Mucosa of descending colon (tissue), 3 donors: ENCODE measurements around the gene SYTL3. TPM values are rescaled to one million over a fixed set of nuclear protein-coding genes. Genes with fewer than 3 reads are reported as not detected.

Experiments
- ATAC-seq: fragments of 200-7000 bp; cut with Tn5 transposase; one replicate; pipeline ENCODE4 v1.9.1; 2020; ENCODE audit warnings: mild to moderate bottlenecking, moderate library complexity
- DNase-seq, 3 donors: peaks; one replicate each; pipeline ENCODE4 v3.0.0-alpha.2; 2020
- H3K36me3 ChIP-seq: fragments of 200-600 bp; one replicate; pipeline ENCODE4 v1.8.0; 2021; ENCODE audit warnings: low read depth, mild to moderate bottlenecking
- H3K4me1 ChIP-seq: fragments of 200-600 bp; one replicate; pipeline ENCODE4 v1.8.0; 2021; ENCODE audit warnings: low read depth, mild to moderate bottlenecking
- H3K4me3 ChIP-seq: fragments of 200-600 bp; one replicate; pipeline ENCODE4 v1.8.0; 2021; ENCODE audit warnings: mild to moderate bottlenecking
- H3K9me3 ChIP-seq: fragments of 200-600 bp; one replicate; pipeline ENCODE4 v1.8.0; 2021; ENCODE audit warnings: mild to moderate bottlenecking
- CTCF ChIP-seq: fragments of 200-600 bp; IDR thresholded peaks from one replicate; pipeline ENCODE4 v1.8.0; 2022; ENCODE audit warnings: antibody characterized with exemption, mild to moderate bottlenecking
- intact Hi-C, 2 donors: fragments of 100-400 bp; cut with DNase I in 1 of 2; cut with micrococcal nuclease in 1 of 2; formaldehyde crosslinking; loops; one replicate each; pipeline versions ENCODE4 v1.11.0 to v1.11.1; 2022; cut with DNase I, micrococcal nuclease
- total RNA-seq, 3 donors: library from RNA; stranded (reverse); fragmentation: NEBNext Ultra II Directional in 2 of 3; extraction: Animal tissue kit (Norgen Biotek cat#: 25700) in 2 of 3; gene quantifications; one replicate each; pipeline versions ENCODE4 v1.2.1 to v1.2.4, GENCODE V29; 2021 to 2023
- donor health status: DM: no; HTN: no; CAD: no; lungs with moderate emphysema.
- donor health status: DM: no; HTN: no; CAD: no.
- donor health status: DM: no; HTN: yes; CAD: no.

SYTL3 gene
- total RNA-seq, 3 donors from 2014 or later, result 2.8 to 4.7 (median 4.4) TPM

- DNase-seq, result peak in 1 of 3 donors; percentile 40
- no peak for ATAC-seq
Measured at GRCh38 chr6:158642097-158642601, 7.7 kb upstream of the SYTL3 start.

DNA sequence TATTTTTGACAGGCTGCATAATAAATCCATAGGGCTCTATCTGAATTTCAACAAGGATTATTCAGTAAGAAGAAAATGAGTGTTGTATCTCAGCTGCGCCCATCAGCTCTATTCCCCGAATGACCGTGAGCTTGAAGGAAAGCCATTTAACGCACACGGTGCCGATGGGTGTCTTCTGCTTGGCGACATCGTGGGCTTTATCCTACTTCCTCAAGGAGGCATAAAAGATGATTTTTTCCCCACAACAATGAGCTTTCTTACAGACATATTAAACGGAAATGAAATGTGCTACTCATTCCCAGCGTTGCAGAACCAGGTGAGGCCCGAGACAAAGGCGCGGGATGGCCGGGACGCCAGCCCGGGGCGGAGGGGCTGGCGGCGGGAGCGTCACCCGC is 6.0 kb upstream of the SYTL3 start:
- peak overlapping the region; percentile 93 for H3K4me3 ChIP-seq
- DNase-seq (no peak), ATAC-seq (peak; percentile 0)
- no peak for TF ChIP-seq CTCF
- no peaks in the 10 kb centered on the region for H3K36me3 ChIP-seq
- peaks cover 16% of the 10 kb centered on the region for H3K4me1 ChIP-seq
- no peaks in the 10 kb centered on the region for H3K9me3 ChIP-seq
- intact Hi-C loops, result no loop called here

More at GRCh38 chr6:158642097-158642601, 7.7 kb upstream of the SYTL3 start:
- intact Hi-C loops, result no loop called here
- Histone ChIP-seq H3K9me3 (no peaks in the 10 kb centered on the region), H3K36me3 (no peaks in the 10 kb centered on the region), H3K4me1 (peaks cover 16% of the 10 kb centered on the region), H3K4me3 (no peak overlapping the region)
- TF ChIP-seq CTCF, result no peak

DNA sequence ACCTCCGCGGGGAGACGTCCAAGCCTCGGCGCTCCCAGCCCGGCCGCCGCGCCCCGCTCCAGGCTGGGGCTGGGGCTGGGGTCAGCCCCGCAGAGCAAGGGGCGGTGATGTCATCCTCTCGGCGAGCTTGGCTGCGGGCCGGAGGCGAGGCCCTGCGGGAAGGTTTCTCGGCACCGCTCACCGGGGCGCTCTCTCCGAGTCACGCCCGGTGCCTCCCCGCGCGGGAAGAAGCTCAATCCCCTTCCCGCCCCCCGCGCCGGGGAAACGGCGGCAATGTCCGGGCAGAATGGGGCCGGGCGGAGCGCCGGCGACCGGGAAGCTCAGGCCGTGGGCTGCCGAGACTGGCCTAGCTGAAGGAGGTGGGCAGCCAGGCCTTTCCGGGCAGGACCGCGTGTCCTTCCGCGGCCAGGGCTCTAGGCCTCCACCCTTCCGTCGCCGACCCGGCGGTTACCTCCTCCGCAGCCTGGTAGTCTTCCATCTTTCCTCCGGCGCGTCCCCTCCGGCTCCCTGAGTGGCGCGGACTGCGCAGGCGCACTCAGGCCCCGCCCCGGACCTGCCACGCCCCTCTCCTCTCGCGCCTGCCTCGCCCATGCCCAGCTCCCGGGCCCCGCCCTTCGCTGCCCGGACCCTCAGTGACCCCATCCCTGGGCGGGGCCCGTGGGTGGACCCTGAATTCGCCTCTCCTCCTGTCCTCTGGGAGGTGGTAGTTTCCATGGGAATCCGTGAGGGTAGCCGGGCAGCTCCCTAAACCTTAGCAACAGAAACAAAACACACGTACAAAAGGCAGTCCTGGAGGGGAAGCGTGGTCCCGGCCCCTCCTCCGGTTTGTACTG is 5.4 kb upstream of the SYTL3 start, which contains the start of gene DYNLT1:
DYNLT1 (minus strand) TSS at position 513 of the 833 bp plus-strand sequence; CDS start at position 478, 35 bp downstream.
- DNase-seq, result peak; percentile 93 to 97 (median 94)
- ATAC-seq, result peak; percentile 96
- no peak for TF ChIP-seq CTCF
- H3K9me3 ChIP-seq, result no peaks in the 10 kb centered on the region
- H3K4me1 ChIP-seq, result peaks cover 16% of the 10 kb centered on the region
- H3K36me3 ChIP-seq, result no peaks in the 10 kb centered on the region
- intact Hi-C loops, result no loop called here
- peak within 1 kb of the TSS; percentile 93 for H3K4me3 ChIP-seq

- H3K9me3 ChIP-seq, result no peaks in the 10 kb centered on the region
Measured at GRCh38 chr6:158645064-158646022, 4.5 kb upstream of the SYTL3 start.

More at GRCh38 chr6:158645064-158646022, 4.5 kb upstream of the SYTL3 start:
- H3K4me1 ChIP-seq, result peaks cover 16% of the 10 kb centered on the region
- peak overlapping the region; percentile 93 for H3K4me3 ChIP-seq
- TF ChIP-seq CTCF, result no peak
- DNase-seq (peak in 1 of 3 donors; percentile 1), ATAC-seq (no peak)
- no peaks in the 10 kb centered on the region for H3K36me3 ChIP-seq
- intact Hi-C loops, result no loop called here
